ENCODE measurements around the gene FKBP8. TPM values are rescaled to one million over a fixed set of nuclear protein-coding genes. Genes with fewer than 3 reads are reported as not detected.

Gene FKBP8
- total RNA-seq, 1 experiment from 2014 or later: 243 TPM

- peaks cover 98% of the 10 kb centered on the region for H3K79me2 ChIP-seq (ENCODE audit: low read length)
- no peaks in the 10 kb centered on the region for H3K27me3 ChIP-seq (ENCODE audit: low read length)
- H3K4me2 ChIP-seq (ENCODE audit: low read length): no peak overlapping the region
- ATAC-seq: no peak
- TF ChIP-seq EZH2phosphoT487 (IDR thresholded peaks at IDR 0.05; ENCODE audit: borderline replicate concordance, low read length) (no peak), EZH2 (IDR thresholded peaks at IDR 0.05; ENCODE audit: low read length, unreplicated experiment) (no peak), CTCF (conservative IDR thresholded peaks at IDR 0.05; ENCODE audit: low read depth, low read length) (no peak)
- H3K4me1 ChIP-seq (ENCODE audit: insufficient read depth, low read length): peaks cover 19% of the 10 kb centered on the region
- H3K9ac ChIP-seq (ENCODE audit: low read length): no peak overlapping the region
- ChIA-PET CTCF (no interaction called here), POLR2A (ENCODE audit: unreplicated experiment) (no interaction called here)
- no peaks in the 10 kb centered on the region for H3K9me2 ChIP-seq (replicated peaks; ENCODE audit: low read length)
- no peak overlapping the region for H3K27ac ChIP-seq (ENCODE audit: low read length)
- H2AFZ ChIP-seq (ENCODE audit: low read length): no peak overlapping the region
- no TSS peak for BruUV-seq (replicated peaks)
- H4K20me1 ChIP-seq (ENCODE audit: low read length): peaks cover 78% of the 10 kb centered on the region
- DNase-seq: no peak
- H3F3A ChIP-seq (ENCODE audit: low read length, unreplicated experiment): no peaks in the 10 kb centered on the region
- intact Hi-C loops (cut with micrococcal nuclease): no loop called here
- no peaks in the 10 kb centered on the region for H3K36me3 ChIP-seq (ENCODE audit: low read depth, low read length)
- no peak overlapping the region for H3K4me3 ChIP-seq (ENCODE audit: low read length)
- H3K9me3 ChIP-seq (ENCODE audit: low read length): no peaks in the 10 kb centered on the region
Measured at GRCh38 chr19:18494267-18494607, 49.1 kb downstream of the FKBP8 start.

GRCh38 chr19:18493440-18494266, 49.7 kb downstream of the FKBP8 start:
- no peak overlapping the region for H3K9ac ChIP-seq (ENCODE audit: low read length)
- H3K27ac ChIP-seq (ENCODE audit: low read length): no peak overlapping the region
- DNase-seq (no peak), ATAC-seq (no peak)
- ChIA-PET POLR2A (ENCODE audit: unreplicated experiment) (no interaction called here), CTCF (no interaction called here)
- no peaks in the 10 kb centered on the region for H3K27me3 ChIP-seq (ENCODE audit: low read length)
- H3K9me3 ChIP-seq (ENCODE audit: low read length): no peaks in the 10 kb centered on the region
- no peak overlapping the region for H3K4me3 ChIP-seq (ENCODE audit: low read length)
- H4K20me1 ChIP-seq (ENCODE audit: low read length): peaks cover 74% of the 10 kb centered on the region
- H3F3A ChIP-seq (ENCODE audit: low read length, unreplicated experiment): no peaks in the 10 kb centered on the region
- intact Hi-C loops (cut with micrococcal nuclease): no loop called here
- no TSS peak for BruUV-seq (replicated peaks)
- H2AFZ ChIP-seq (ENCODE audit: low read length): no peak overlapping the region
- H3K9me2 ChIP-seq (replicated peaks; ENCODE audit: low read length): no peaks in the 10 kb centered on the region
- TF ChIP-seq CTCF (conservative IDR thresholded peaks at IDR 0.05; ENCODE audit: low read depth, low read length) (no peak), EZH2 (IDR thresholded peaks at IDR 0.05; ENCODE audit: low read length, unreplicated experiment) (no peak), EZH2phosphoT487 (IDR thresholded peaks at IDR 0.05; ENCODE audit: borderline replicate concordance, low read length) (no peak)
- no peak overlapping the region for H3K4me2 ChIP-seq (ENCODE audit: low read length)
- no peaks in the 10 kb centered on the region for H3K36me3 ChIP-seq (ENCODE audit: low read depth, low read length)
- H3K4me1 ChIP-seq (ENCODE audit: insufficient read depth, low read length): peaks cover 19% of the 10 kb centered on the region
- peaks cover 98% of the 10 kb centered on the region for H3K79me2 ChIP-seq (ENCODE audit: low read length)

Measured in PC-3 (cell line).